ENCODE measurements around the gene PDE11A. TPM values are rescaled to one million over a fixed set of nuclear protein-coding genes. Genes with fewer than 3 reads are reported as not detected.
A peak's percentile ranks its signal among the peaks of the same experiment; 100 is the strongest.

PDE11A gene
- total RNA-seq: 1 to 10 TPM in 2 of 7 donors, under 1 TPM in 2, not detected in 3; 0.22 to 1.2 (median 0.90) TPM
- under 1 TPM; 0.02 to 0.13 (median 0.03) TPM for polyA plus RNA-seq
- long read RNA-seq, donor 1: 0 reads
- long read RNA-seq, donor 2: 0 reads

DNA sequence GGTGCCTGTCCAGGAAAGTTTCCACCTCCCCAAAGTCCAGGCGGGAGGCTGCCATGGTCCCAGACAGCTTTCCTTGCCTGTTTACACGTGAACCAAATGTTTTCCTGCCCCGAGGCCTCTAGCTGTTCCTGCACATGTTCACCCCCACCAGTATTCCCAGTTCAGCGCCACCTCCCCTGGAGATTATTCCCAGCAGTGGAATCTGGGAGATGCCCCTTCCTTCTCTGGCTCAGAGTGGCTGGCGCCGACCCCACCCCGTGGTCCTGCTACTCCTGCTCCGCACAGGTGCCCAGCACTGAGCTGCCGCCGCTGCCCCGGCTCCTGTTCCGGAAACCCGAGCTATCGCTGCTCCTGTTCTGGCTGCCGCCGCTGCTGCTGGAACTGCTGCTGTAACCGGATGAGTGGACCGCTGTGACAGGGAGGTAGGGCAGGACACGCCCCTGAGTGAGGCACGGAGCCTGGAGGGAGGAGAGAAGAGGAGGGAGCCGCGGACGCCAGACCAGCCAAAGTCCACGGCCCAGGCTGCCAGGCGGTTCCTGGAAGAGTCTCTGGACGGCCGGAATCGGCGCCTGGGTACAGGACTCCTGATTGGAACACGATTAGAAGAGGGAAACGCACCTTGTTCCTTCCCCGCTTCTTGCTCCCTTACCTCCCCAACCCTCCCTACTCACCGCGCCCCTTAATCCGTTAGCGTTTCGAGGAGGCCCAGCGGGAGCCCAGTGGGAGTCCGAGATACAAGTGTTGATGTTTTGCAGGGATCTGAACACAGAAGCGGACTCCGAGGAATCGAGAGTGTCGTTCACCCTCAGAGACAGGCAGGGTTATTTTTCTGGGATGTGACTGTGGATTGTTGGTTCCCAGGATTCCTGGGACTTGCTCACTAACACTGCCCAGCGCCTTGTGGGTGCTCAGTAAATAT, at the start of gene PDE11A:
Gene PDE11A (minus strand): TSS at position 395 of the 919 bp plus-strand sequence. CDS start 340 bp downstream, at position 55.
- no peaks in the 10 kb centered on the region for H3K9me3 ChIP-seq
- H3K36me3 ChIP-seq: no peaks in the 10 kb centered on the region
- WGBS, 5 donors: 4 to 8% (median 5%) methylated on average over 37 to 44 of the region's 44 CpGs
- H3K4me3 ChIP-seq: peak within 1 kb of the TSS; percentile 0 to 63 (median 16)
- intact Hi-C loops (cut with DNase I; ENCODE audit: low total_unique reads): no loop called here
- H3K27me3 ChIP-seq (replicated peaks in 1 of 7): peaks cover 0 to 64% (median 30%) of the 10 kb centered on the region in 7 donors
- TF ChIP-seq POLR2A (IDR thresholded peaks at IDR 0.05): no peak
- TF ChIP-seq POLR2AphosphoS5 (IDR thresholded peaks at IDR 0.05): peak; percentile 19 to 65 (median 59)
- TF ChIP-seq, protein P1, sequence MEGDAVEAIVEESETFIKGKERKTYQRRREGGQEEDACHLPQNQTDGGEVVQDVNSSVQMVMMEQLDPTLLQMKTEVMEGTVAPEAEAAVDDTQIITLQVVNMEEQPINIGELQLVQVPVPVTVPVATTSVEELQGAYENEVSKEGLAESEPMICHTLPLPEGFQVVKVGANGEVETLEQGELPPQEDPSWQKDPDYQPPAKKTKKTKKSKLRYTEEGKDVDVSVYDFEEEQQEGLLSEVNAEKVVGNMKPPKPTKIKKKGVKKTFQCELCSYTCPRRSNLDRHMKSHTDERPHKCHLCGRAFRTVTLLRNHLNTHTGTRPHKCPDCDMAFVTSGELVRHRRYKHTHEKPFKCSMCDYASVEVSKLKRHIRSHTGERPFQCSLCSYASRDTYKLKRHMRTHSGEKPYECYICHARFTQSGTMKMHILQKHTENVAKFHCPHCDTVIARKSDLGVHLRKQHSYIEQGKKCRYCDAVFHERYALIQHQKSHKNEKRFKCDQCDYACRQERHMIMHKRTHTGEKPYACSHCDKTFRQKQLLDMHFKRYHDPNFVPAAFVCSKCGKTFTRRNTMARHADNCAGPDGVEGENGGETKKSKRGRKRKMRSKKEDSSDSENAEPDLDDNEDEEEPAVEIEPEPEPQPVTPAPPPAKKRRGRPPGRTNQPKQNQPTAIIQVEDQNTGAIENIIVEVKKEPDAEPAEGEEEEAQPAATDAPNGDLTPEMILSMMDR (IDR thresholded peaks at IDR 0.05 in 8 of 11, conservative IDR thresholded peaks at IDR 0.05 in 3 of 11): no peak
- peaks cover 0 to 13% (median 7%) of the 10 kb centered on the region in 6 donors for H3K4me1 ChIP-seq
- peak; percentile 81 for DNase-seq
- H3K27ac ChIP-seq: no peak within 1 kb of the TSS

DNA sequence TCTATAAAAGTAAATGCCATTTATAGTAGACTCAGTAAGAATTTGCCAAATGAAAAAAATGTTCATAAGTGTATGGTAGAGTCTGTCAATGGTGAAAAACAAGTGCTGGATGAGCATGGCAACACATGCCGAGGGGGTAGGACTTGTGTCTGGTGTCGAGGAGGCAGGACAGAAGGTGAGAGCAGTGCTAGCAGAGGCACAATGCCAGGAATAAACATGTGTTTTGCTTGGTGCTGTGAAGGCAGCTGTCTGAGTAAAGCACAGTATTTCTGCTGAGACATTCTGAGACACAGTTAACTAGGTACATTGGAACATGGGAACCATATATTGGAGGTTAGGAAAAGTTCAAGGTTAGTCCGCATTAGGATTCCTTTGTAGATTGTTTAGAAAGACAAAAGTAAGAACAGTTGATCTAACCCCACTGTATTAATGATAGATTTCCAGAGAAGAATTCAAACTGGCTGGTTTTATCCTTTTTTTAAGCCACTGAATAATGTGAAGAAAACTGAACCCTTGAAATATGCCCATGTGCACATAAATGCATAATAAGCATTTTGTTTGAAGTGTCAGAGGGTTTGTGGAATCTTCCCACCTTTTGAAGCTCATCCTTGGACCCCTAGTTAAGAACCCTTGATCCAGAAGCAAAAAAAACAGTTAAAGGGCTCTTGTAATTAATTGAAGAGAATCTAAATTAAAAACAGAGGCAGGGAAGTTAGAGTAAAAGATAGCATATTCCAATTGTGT, 46.8 kb upstream of the PDE11A start:
- peaks cover 0 to 85% (median 45%) of the 10 kb centered on the region in 6 donors for H3K36me3 ChIP-seq

DNA sequence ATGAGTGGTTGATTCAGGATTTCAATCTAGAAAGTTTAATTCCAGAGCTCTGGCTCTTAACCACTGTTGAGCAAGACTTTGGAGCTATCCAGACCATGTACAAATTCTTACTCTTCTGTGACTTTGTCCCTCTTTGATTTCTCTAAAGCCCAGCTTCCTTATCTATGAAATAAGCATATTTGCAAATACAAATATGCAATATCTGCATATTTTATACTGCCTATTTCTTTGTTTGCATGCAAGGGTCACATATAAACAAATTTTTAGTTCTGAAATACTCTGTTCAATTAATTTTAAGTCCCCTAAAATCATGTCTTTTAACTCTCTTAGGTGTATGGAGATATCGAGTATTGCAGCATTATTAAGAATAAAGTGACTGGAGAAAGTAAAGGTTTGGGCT, 45.1 kb upstream of the PDE11A start:
- Histone ChIP-seq H3K4me1 (peaks cover 4 to 32% (median 20%) of the 10 kb centered on the region in 6 donors), H3K36me3 (peaks cover 0 to 69% (median 32%) of the 10 kb centered on the region in 6 donors), H3K27ac (no peak overlapping the region), H3K27me3 (replicated peaks in 1 of 7) (no peaks in the 10 kb centered on the region), H3K9me3 (no peaks in the 10 kb centered on the region), H3K4me3 (no peak overlapping the region)
- TF ChIP-seq, protein P1 (IDR thresholded peaks at IDR 0.05 in 8 of 11, conservative IDR thresholded peaks at IDR 0.05 in 3 of 11): no peak
- TF ChIP-seq POLR2A (IDR thresholded peaks at IDR 0.05): no peak
- no peak for TF ChIP-seq POLR2AphosphoS5 (IDR thresholded peaks at IDR 0.05)
- intact Hi-C loops (cut with DNase I; ENCODE audit: low total_unique reads): no loop called here
- 92 to 98% (median 96%) methylated on average over 1 of the region's 1 CpG for WGBS, 5 donors
- DNase-seq: no peak

More for the DNA sequence above, 46.8 kb upstream of the PDE11A start:
- H3K4me1 ChIP-seq: peaks cover 0 to 16% (median 6%) of the 10 kb centered on the region in 6 donors
- H3K4me3 ChIP-seq: no peak overlapping the region
- WGBS, 5 donors: 90 to 97% (median 96%) methylated on average over 3 of the region's 3 CpGs
- no peak overlapping the region for H3K27ac ChIP-seq
- intact Hi-C loops (cut with DNase I; ENCODE audit: low total_unique reads): no loop called here
- DNase-seq: no peak
- no peak for TF ChIP-seq POLR2AphosphoS5 (IDR thresholded peaks at IDR 0.05)
- TF ChIP-seq, protein P1 (IDR thresholded peaks at IDR 0.05 in 8 of 11, conservative IDR thresholded peaks at IDR 0.05 in 3 of 11): no peak
- TF ChIP-seq POLR2A (IDR thresholded peaks at IDR 0.05): no peak
- H3K27me3 ChIP-seq (replicated peaks in 1 of 7): no peaks in the 10 kb centered on the region
- no peaks in the 10 kb centered on the region for H3K9me3 ChIP-seq
